GM12873 (cell line): ENCODE data around the gene CDC14B.

Experiments used
- CTCF ChIP-seq: IDR thresholded peaks from 2 replicates; pipeline ENCODE4 v1.5.1; 2012; ENCODE audit warnings: low read depth, mild to moderate bottlenecking, moderate library complexity, low read length, control low read depth; ENCODE audit not compliant: insufficient read depth; ENCODE audit errors: missing control alignments

Gene CDC14B

DNA sequence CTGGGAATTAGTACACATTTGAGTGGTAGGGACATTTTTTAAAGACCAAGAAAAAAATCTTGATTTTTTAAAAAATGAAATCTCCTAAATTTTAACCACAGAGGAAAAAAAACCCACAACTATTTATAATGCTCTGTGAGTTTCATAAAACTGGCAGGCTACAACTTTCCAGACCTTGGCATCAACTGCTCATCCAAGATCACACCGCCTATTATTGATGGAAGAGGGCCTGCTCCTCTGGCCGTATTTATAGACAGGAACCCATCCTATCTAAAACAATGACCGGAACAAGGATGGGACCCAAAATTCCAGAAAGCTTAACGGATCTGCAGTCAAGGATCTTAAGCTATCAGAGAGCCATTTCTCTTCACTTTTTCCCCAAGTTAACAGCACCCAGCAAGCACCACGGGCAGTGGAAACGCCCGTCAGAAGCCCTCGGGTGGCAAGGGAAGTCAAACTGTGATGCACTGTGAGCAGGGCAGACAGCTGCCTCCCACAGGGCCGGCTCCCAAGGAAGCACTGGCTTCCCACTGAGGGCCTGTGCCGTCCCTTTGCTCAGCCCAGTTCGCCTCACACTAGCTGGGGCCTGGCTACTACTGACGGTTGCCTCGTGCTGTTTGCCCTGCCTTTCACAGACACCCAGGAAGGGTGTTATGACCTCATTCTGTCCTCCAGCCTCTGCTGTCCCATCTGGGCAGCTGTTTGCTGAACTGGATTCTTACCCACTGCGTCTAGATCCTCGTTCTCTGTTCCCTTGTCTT is 62.8 kb downstream of the CDC14B start:
- TF ChIP-seq CTCF, result no peak

DNA sequence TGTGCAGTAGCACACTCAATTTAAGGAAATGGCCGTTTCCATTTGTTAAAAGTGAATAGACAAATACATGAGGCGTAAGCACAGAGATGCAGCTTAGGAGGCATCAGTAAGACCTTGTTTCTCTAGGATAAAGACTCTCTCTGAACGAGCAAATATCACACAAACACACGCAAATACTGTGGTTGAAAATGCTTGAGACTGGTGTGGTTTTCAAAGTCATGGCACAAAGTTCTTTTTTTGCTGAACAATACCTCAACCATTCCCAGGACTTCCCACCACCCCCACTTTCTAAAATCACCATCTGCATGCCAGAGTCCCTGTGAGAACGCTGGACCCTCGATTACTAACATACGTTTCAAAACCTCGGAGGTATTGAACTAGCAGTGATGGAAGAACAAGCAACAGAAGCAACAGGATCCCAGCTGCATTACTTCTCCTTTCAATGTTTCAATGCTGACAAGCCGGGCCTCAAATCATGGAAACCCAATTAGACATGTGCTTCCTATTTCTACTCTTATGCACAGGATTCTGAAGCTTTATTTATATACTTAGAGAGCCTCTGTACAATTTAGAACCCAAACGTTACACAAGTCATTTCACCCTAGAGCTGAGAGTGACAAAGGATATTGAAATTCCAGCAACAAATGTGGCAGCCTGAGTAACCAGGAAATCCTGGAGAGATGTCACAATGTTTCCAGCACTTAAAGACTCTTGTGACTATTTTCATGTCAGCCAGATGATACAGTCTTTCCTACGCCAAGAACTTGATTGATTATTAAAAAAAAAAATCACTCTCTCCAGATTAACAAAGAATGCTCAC is 63.9 kb downstream of the CDC14B start:
- TF ChIP-seq CTCF, result no peak

DNA sequence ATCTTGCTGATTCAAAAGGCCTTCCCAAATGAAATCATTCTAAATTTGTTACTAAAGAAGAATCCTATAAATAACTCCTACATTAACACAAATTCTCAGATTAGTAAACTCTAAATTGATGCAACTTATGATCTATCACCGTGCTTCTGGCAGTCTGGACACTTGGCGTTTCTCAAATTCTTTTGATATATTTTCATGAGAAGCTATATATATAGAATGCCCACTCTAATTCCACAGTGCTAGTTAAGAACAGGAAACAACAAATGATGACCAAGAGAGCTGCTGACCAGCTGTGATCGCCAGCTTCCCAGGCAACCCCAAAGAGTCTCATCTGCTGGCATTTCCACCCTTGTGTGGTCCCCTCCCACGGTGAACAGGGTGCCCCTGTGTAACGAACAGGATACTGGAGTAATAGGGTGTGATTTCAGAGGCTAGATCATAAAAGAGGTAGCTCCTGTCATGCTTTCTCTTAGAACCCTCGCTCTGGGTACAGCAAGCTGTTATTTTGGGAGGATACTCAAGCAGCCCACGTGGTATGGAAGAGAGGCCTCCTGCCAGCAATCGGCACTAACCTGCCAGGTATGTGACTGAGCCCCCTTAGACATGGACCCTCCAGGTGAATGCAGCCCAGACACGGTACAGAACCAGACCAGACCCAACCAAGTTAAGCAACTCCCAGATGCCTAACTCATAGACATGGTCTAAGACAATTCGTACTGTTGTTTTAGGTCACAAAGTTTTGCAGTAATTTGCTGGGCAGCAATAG is 64.7 kb downstream of the CDC14B start:
- no peak for TF ChIP-seq CTCF

DNA sequence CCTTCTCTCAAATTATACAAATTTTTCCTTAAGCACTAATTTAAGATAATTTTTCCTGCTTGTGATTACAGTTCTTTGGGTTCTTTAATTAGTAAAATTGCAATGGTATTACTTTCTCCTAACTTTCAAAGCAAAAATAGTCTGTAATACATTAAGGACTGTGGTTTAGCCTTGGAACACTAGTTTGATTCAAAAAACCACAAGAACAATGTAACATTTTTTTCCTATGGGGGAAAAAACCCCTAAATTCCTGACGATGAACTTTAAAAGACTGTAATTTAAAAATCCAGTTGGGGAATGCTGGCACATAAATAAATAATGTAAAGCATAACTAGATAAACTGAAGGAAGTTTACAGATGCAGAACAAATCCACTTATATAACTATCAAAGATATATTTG is 65.3 kb downstream of the CDC14B start:
- TF ChIP-seq CTCF, result no peak

DNA sequence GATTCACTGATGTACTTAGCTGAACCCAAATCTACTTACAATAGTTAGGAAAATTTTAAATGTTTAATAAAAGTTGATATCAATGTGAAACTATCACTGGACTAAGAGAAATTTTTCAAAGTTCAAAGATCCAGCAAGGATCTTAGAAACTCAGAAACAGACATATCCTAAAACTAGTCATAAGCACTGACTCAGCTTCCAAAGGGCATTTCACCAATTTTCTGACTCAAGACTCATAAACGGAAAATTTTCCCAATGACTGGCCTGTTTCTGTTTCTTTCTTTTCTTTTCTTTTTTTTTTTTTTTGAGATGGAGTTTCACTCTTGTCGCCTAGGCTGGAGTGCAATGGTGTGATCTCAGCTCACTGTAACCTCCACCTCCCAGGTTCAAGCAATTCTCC is 66.6 kb downstream of the CDC14B start:
- TF ChIP-seq CTCF, result no peak

GRCh38 chr9:96551403-96551802 is 68.2 kb downstream of the CDC14B start:
- TF ChIP-seq CTCF, result no peak

GRCh38 chr9:96550659-96551058 is 69.0 kb downstream of the CDC14B start:
- no peak for TF ChIP-seq CTCF
